ENCODE data around the gene SLC25A34.

SLC25A34 gene

GRCh38 chr1:15717418-15718125 is 18.5 kb upstream of the SLC25A34 start:
- Histone ChIP-seq H3K9me3 (replicated peaks; ENCODE audit: low read length) (no peaks in the 10 kb centered on the region), H3K9ac (ENCODE audit: low read depth, low read length) (no peak overlapping the region), H3K36me3 (ENCODE audit: insufficient read depth, low read length) (peaks cover 55% of the 10 kb centered on the region), H3K4me1 (ENCODE audit: control insufficient read depth, insufficient read depth, low read length) (peaks cover 8% of the 10 kb centered on the region), H3K4me2 (ENCODE audit: low read length) (no peak overlapping the region), H3K27me3 (ENCODE audit: control insufficient read depth, insufficient read depth, low read length) (no peaks in the 10 kb centered on the region), H3K4me3 (ENCODE audit: low read length) (no peak overlapping the region)

DNA sequence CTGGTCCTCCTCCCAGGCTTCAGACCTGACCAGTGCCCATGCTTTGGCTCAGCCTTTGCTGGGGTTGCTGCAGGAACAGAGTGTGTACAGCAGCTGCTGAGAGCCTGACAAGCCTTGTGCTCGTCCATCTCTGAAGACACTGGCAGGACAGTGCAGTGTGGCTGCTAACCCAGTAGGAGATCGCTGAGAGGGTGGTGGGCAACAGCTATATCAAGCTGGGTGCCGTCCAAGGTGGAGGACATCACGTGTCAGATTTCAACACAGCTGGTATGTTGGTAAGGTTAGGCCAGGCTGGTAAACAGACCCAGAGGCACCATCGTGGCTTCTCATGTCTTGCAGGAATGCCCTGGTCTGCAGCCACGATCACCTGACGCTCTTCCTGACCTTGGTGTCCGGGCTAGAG is 17.9 kb upstream of the SLC25A34 start:
- Histone ChIP-seq H3K4me3 (ENCODE audit: low read length) (no peak overlapping the region), H3K27me3 (ENCODE audit: control insufficient read depth, insufficient read depth, low read length) (no peaks in the 10 kb centered on the region), H3K4me2 (ENCODE audit: low read length) (no peak overlapping the region), H3K9ac (ENCODE audit: low read depth, low read length) (no peak overlapping the region), H3K36me3 (ENCODE audit: insufficient read depth, low read length) (peaks cover 61% of the 10 kb centered on the region), H3K9me3 (replicated peaks; ENCODE audit: low read length) (no peaks in the 10 kb centered on the region), H3K4me1 (ENCODE audit: control insufficient read depth, insufficient read depth, low read length) (peaks cover 8% of the 10 kb centered on the region)

GRCh38 chr1:15719381-15720120 is 16.5 kb upstream of the SLC25A34 start:
- no peak overlapping the region for H3K4me3 ChIP-seq (ENCODE audit: low read length)
- no peak overlapping the region for H3K4me2 ChIP-seq (ENCODE audit: low read length)
- H3K4me1 ChIP-seq (ENCODE audit: control insufficient read depth, insufficient read depth, low read length): peaks cover 5% of the 10 kb centered on the region
- H3K27me3 ChIP-seq (ENCODE audit: control insufficient read depth, insufficient read depth, low read length): no peaks in the 10 kb centered on the region
- no peak overlapping the region for H3K9ac ChIP-seq (ENCODE audit: low read depth, low read length)
- H3K9me3 ChIP-seq (replicated peaks; ENCODE audit: low read length): no peaks in the 10 kb centered on the region
- peaks cover 62% of the 10 kb centered on the region for H3K36me3 ChIP-seq (ENCODE audit: insufficient read depth, low read length)

- no peaks in the 10 kb centered on the region for H3K9me3 ChIP-seq (replicated peaks; ENCODE audit: low read length)
- no peaks in the 10 kb centered on the region for H3K4me1 ChIP-seq (ENCODE audit: control insufficient read depth, insufficient read depth, low read length)
- H3K4me3 ChIP-seq (ENCODE audit: low read length): no peak overlapping the region
- peaks cover 72% of the 10 kb centered on the region for H3K36me3 ChIP-seq (ENCODE audit: insufficient read depth, low read length)
- H3K27me3 ChIP-seq (ENCODE audit: control insufficient read depth, insufficient read depth, low read length): no peaks in the 10 kb centered on the region
- H3K4me2 ChIP-seq (ENCODE audit: low read length): no peak overlapping the region
- no peak overlapping the region for H3K9ac ChIP-seq (ENCODE audit: low read depth, low read length)
Measured at GRCh38 chr1:15720861-15721260, 15.2 kb upstream of the SLC25A34 start.

GRCh38 chr1:15722411-15722810 is 13.6 kb upstream of the SLC25A34 start:
- Histone ChIP-seq H3K4me2 (ENCODE audit: low read length) (no peak overlapping the region), H3K4me3 (ENCODE audit: low read length) (no peak overlapping the region), H3K36me3 (ENCODE audit: insufficient read depth, low read length) (peaks cover 75% of the 10 kb centered on the region), H3K9ac (ENCODE audit: low read depth, low read length) (no peak overlapping the region), H3K4me1 (ENCODE audit: control insufficient read depth, insufficient read depth, low read length) (no peaks in the 10 kb centered on the region), H3K27me3 (ENCODE audit: control insufficient read depth, insufficient read depth, low read length) (no peaks in the 10 kb centered on the region), H3K9me3 (replicated peaks; ENCODE audit: low read length) (no peaks in the 10 kb centered on the region)

DNA sequence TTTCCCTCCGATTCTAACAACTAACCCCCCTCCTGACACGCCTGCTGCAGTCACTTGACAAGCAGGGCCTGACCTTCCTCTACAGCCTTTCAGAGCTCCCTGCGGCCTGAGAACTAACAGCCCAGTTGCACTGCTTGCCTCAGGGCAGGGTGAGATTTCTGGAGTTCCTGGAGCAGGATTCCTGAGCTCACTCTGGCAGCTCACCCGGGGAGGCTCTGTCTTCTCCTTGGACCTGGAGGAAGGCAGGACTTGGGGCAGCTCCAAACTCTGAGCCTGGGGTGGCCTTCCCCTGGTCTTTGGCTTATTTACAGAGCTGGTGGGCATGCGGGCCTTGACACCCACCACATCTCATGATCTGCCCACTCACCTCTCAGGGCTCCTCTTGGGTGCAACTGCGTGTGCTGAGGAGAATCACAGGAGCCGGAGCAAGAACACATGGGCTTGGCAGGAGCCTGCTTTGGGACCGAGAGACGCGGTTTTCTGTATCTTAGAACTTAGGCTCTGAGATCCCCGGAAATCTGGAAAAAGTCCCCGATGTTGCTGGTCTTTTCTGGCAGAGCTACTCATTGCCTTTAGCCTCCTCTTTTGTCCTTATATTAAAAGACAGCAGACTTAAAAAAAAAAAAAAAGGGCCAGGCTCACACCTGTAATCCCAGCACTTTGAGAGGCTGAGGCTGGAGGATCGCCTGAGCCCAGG is 13.1 kb upstream of the SLC25A34 start:
- no peaks in the 10 kb centered on the region for H3K27me3 ChIP-seq (ENCODE audit: control insufficient read depth, insufficient read depth, low read length)
- H3K9ac ChIP-seq (ENCODE audit: low read depth, low read length): no peak overlapping the region
- H3K4me1 ChIP-seq (ENCODE audit: control insufficient read depth, insufficient read depth, low read length): no peaks in the 10 kb centered on the region
- H3K9me3 ChIP-seq (replicated peaks; ENCODE audit: low read length): no peaks in the 10 kb centered on the region
- H3K4me3 ChIP-seq (ENCODE audit: low read length): no peak overlapping the region
- no peak overlapping the region for H3K4me2 ChIP-seq (ENCODE audit: low read length)
- H3K36me3 ChIP-seq (ENCODE audit: insufficient read depth, low read length): peaks cover 75% of the 10 kb centered on the region

- Histone ChIP-seq H3K9me3 (replicated peaks; ENCODE audit: low read length) (no peaks in the 10 kb centered on the region), H3K4me2 (ENCODE audit: low read length) (no peak overlapping the region), H3K9ac (ENCODE audit: low read depth, low read length) (no peak overlapping the region), H3K4me1 (ENCODE audit: control insufficient read depth, insufficient read depth, low read length) (no peaks in the 10 kb centered on the region), H3K27me3 (ENCODE audit: control insufficient read depth, insufficient read depth, low read length) (no peaks in the 10 kb centered on the region), H3K36me3 (ENCODE audit: insufficient read depth, low read length) (peaks cover 77% of the 10 kb centered on the region), H3K4me3 (ENCODE audit: low read length) (no peak overlapping the region)
Measured at GRCh38 chr1:15723631-15724246, 12.3 kb upstream of the SLC25A34 start.

DNA sequence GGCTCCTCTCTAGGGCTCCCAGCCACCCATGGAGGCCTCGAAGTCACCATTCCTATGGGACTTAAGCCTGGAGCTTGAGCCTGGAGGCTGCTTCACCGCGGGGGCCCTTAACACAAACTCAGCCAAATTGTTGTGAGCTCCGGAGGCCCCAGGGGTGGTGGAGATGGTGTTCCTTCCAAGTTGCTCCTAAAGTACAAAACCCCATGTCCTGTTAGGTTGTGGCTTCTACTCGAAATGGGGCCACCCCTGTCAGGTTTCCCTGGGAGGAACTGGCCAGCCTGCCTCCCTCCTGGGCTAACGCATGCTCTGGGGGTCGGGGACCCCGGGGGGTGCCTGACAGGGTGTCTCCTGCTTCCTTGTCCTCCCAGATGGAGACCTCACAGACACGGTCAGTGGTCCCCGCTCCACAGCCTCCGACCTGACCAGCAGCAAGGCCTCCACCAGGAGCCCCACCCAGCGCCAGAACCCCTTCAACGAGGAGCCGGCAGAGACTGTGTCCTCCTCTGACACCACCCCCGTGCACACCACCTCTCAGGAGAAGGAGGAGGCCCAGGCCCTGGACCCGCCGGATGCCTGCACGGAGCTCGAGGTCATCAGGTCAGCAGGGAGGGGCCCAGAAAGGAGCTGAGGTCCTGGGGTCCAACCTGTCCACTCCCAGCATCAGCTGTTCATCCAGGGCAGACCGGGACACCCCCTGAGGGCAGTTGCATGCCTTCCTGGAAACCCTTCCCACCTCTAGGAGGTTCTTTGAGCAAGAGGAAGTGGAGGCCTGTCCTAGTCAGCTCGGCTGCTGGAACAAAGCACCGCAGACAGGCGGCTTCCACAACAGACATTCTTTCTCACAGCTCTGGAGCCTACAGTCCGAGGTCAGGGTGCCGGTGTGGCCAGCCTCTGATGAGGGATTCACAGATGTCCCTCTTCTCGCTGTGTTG is 10.8 kb upstream of the SLC25A34 start:
- H3K9ac ChIP-seq (ENCODE audit: low read depth, low read length): no peak overlapping the region
- H3K36me3 ChIP-seq (ENCODE audit: insufficient read depth, low read length): peaks cover 76% of the 10 kb centered on the region
- no peak overlapping the region for H3K4me3 ChIP-seq (ENCODE audit: low read length)
- H3K4me2 ChIP-seq (ENCODE audit: low read length): no peak overlapping the region
- no peaks in the 10 kb centered on the region for H3K4me1 ChIP-seq (ENCODE audit: control insufficient read depth, insufficient read depth, low read length)
- no peaks in the 10 kb centered on the region for H3K27me3 ChIP-seq (ENCODE audit: control insufficient read depth, insufficient read depth, low read length)
- H3K9me3 ChIP-seq (replicated peaks; ENCODE audit: low read length): no peaks in the 10 kb centered on the region

GRCh38 chr1:15726508-15726907 is 9.6 kb upstream of the SLC25A34 start:
- H3K4me3 ChIP-seq (ENCODE audit: low read length): no peak overlapping the region
- no peaks in the 10 kb centered on the region for H3K27me3 ChIP-seq (ENCODE audit: control insufficient read depth, insufficient read depth, low read length)
- no peaks in the 10 kb centered on the region for H3K4me1 ChIP-seq (ENCODE audit: control insufficient read depth, insufficient read depth, low read length)
- H3K4me2 ChIP-seq (ENCODE audit: low read length): no peak overlapping the region
- H3K36me3 ChIP-seq (ENCODE audit: insufficient read depth, low read length): peaks cover 75% of the 10 kb centered on the region
- no peaks in the 10 kb centered on the region for H3K9me3 ChIP-seq (replicated peaks; ENCODE audit: low read length)
- no peak overlapping the region for H3K9ac ChIP-seq (ENCODE audit: low read depth, low read length)

DNA sequence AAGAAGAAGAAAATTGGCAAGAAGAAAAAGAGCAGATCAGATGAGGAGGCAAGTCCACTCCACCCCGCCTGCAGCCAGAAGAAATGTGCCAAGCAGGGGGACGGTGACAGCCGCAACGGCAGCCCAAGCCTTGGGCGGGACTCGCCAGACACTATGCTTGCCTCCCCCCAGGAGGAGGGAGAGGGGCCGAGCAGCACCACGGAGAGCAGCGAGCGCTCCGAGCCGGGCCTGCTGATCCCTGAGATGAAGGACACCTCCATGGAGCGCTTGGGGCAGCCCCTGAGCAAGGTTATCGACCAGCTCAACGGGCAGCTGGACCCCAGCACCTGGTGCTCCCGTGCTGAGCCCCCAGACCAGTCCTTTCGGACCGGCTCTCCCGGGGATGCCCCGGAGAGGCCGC is 9.0 kb upstream of the SLC25A34 start:
- no peak overlapping the region for H3K9ac ChIP-seq (ENCODE audit: low read depth, low read length)
- H3K9me3 ChIP-seq (replicated peaks; ENCODE audit: low read length): no peaks in the 10 kb centered on the region
- H3K4me2 ChIP-seq (ENCODE audit: low read length): no peak overlapping the region
- H3K36me3 ChIP-seq (ENCODE audit: insufficient read depth, low read length): peaks cover 75% of the 10 kb centered on the region
- H3K27me3 ChIP-seq (ENCODE audit: control insufficient read depth, insufficient read depth, low read length): no peaks in the 10 kb centered on the region
- H3K4me3 ChIP-seq (ENCODE audit: low read length): no peak overlapping the region
- no peaks in the 10 kb centered on the region for H3K4me1 ChIP-seq (ENCODE audit: control insufficient read depth, insufficient read depth, low read length)

All from skeletal muscle satellite cell (primary cell).